SIG-M5 (cell line): Measurements from ENCODE around the gene CDC42EP1.
"Not testable (repeated sequence)": the region's sequence is repeated elsewhere in the genome, so short reads cannot be mapped to it uniquely, and the experiment has no call there.

Source experiments
- DNase-seq: peaks from one replicate; lab custom pipeline; 2025; lab: John Stamatoyannopoulos, UW

CDC42EP1 gene

DNA sequence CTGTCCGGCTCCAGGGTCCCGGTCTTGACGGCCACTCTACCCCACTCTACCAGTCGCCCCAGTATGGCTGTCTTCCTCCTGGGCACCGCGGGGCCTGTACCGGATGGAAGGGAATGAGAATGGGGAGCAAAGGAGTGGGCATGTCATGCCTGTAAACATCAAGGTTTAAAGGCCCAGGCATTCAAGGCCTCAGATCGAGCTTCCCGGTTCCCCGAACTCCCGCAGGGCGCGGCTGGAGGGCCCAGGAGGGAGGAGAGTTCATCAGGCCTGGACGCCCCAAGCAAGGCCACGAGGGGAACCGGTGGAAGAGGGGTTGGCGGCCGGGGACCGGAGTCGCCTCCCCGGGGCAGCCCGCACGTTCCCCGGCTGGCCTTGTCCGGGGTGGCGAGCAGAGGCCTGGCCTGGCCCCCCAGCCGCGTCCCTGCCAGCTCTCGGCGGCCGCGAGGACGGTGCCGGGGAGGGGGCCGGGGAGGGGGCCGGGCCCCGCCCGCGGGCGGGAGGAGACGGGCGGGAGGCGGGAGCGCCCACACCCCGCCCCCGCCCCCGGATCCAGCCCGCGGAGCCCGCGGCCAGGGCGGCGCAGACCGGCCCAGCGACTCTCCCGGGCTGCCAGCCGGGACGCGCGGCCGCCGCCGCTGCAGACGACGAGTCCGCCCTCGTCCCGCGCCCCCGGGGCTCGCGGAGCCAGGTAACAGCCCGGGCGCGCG, at the start of gene CDC42EP1:
Gene CDC42EP1 (plus strand): TSS at position 580 of the 707 bp plus-strand sequence. CDS start 5,870 bp downstream, outside the sequence.
- no peak for DNase-seq

GRCh38 chr22:37511395-37512104, 48.7 kb upstream of the CDC42EP1 start:
- DNase-seq: no peak

- DNase-seq: no peak
Observed at GRCh38 chr22:37514526-37515051, 45.7 kb upstream of the CDC42EP1 start.

GRCh38 chr22:37515901-37516300, 44.4 kb upstream of the CDC42EP1 start:
- no peak for DNase-seq

DNA sequence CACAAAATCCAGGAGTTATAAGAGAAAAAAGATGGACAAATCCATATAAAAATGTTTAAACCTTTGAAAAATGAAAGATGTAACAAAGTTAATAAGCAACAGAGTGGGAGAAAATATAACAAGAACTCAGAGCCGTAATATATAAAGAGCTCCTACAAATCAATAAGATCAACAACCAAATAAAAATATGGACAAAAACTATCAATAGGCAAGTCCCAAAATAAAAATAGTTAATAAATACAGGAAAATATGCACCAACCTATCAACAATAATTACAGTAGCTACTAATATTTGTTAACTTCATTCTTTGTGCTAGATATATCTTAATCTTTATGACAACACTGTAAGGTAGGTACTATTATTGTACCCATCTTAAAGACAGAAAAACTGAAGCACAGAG, 43.8 kb upstream of the CDC42EP1 start:
- no peak for DNase-seq

DNA sequence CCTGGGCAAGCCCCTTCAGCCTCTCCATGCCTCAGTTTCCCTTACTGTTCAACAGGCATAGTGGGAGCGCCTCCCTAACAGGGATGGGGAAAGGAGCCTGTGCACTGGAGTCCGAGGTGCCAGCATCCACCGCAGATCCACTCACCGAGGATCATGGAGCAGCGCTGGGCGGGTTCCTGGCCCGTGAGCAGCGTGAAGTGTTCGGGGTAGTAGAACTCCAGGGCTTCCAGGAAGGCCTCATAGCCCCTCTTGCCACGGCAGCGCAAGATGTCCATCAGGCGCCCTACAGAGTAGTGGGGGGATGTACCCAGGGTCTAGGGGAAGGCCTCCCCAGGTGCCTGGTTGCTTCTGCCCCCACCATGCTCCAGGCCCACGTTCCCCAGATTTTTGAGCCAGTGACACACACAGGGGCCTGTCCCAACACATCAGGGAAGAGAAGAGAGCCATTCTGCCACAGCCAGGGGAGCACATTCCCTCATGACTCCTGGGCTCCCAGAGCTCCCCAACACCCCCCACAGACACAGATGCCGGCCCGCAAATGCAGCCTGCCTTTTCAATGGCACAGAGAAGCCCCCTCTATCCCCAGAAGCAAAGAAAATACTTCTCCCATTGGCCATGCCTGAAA, 42.3 kb upstream of the CDC42EP1 start:
- DNase-seq: no peak

GRCh38 chr22:37518509-37519267, 41.6 kb upstream of the CDC42EP1 start:
- DNase-seq: no peak

GRCh38 chr22:37519268-37520195, 40.7 kb upstream of the CDC42EP1 start, which contains the start of gene CARD10:
Gene CARD10, minus strand, starts transcription at chr22:37519415. Its CDS starts 215 bp downstream, at chr22:37519200.
- DNase-seq: no peak

GRCh38 chr22:37520776-37521191, 39.5 kb upstream of the CDC42EP1 start:
- DNase-seq: no peak

DNA sequence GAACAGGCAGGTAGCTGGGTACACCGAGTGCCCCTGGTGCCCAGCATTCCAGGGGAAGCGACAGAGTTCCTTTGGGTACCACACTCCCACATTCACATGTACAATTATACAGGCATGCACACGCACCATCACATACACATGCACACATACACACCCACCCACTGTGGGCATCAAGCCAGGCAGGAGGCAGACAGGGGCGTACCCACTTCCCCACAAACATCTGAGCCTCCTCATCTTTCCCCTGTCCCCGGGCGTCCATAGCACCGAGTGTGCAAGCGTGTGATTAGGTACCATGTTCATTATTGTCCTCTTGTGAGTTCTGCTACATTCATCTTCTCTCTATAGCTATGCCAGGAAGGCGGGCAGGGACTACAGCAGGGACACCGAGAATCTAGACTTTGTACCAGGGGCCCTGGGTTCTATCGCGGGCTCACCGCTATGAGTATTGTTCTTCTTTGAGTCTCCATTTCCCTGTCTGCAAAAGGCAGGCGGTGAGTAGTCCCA, 39.0 kb upstream of the CDC42EP1 start:
- no peak for DNase-seq

DNA sequence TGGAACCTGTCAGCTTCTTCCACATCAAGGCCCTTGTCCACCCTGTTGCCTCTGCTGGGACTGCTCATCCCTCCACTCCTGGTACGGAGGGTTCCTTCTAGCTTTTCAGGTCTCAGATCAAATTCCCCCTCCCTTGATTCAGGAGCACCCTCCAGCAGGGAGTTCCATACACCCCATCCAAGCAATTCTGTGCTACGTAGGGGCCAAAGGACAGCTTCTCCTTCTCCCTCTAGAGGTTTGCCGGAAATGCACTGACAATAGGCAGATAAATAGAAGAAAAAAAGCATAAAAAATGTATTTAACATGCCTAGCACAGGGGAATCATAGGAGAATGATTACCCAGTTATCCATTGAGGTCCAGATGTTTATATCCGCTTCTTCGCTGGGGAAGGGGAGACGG, 37.8 kb upstream of the CDC42EP1 start:
- no peak for DNase-seq

- DNase-seq: no peak
Observed at GRCh38 chr22:37525073-37525745, 35.1 kb upstream of the CDC42EP1 start.

DNA sequence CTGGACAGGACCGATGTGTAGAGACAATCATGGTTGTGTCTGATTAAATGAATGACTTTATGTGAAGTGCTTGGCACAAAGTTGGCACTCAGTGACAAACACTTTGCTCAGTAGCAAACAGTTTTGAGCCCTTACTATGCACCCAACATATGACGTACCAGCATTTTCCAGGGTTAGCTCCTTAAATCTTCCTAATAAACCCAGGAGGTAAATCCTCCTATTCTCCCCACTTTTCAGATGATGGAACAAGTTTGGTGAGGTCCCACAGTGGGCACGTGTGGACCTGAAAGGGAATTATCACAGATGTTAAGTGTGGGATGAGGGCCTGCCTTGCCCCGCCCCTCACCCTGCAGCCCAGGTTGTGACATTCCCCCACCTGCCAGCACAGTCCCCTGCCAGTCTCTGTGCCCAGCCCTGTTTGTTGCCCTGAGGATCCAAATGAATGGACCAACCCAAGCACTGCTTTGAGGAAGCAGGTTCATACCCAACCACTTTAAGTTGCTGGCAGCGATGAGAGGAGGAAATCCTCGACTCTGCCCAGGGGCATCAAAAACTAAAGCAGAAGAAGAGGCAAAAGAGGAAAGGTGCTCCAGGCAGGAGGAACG, 34.4 kb upstream of the CDC42EP1 start:
- DNase-seq: no peak

- no peak for DNase-seq
Observed at GRCh38 chr22:37526376-37526775, 33.9 kb upstream of the CDC42EP1 start.

DNA sequence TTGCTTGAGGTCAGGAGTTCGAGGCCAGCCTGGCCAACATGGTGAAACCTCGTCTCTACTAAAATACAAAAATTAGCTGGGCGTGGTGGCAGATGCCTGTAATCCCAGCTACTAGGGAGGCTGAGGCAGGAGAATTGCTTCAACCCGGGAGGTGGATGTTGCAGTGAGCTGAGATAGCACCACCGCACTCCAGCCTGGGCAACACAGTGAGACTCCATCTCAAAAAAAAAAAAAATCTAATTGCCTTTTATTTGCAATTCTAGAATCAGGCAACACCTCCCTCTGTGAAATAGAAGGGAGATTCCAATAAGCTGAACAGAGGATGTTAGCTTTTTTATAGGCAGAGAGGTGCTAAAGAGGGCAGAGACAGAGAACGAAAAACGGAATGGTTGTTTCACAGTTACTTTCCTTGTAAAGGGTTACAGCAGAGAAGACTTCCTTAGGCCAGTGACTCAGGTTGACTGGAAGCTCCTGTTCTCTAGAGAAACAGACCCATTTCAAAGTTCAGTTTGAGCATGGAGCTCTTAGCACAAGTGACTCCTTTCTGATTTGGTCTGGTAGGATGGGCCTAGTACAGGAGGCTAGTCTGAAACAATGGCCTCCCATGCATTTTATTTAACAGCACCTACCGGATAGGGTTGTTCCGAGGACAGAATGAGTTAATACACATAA, 33.1 kb upstream of the CDC42EP1 start:
- DNase-seq: not testable (repeated sequence)

DNA sequence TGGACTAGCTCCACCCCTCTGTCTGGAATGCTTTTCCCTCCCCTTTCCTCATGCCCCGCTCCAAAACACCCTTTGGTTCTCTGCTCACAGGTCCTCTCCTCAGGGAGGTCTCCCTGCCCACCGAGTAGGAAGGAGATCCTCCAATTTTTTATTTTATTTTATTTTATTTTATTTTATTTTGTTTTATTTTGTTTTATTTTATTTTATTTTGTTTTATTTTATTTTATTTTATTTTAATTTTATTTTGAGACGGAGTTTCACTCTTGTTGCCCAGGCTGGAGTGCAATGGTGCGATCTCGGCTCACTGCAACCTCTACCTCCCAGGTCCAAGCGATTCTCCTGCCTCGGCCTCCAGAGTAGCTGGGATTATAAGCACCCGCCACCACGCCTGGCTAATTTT, 32.3 kb upstream of the CDC42EP1 start:
- not testable (repeated sequence) for DNase-seq

DNA sequence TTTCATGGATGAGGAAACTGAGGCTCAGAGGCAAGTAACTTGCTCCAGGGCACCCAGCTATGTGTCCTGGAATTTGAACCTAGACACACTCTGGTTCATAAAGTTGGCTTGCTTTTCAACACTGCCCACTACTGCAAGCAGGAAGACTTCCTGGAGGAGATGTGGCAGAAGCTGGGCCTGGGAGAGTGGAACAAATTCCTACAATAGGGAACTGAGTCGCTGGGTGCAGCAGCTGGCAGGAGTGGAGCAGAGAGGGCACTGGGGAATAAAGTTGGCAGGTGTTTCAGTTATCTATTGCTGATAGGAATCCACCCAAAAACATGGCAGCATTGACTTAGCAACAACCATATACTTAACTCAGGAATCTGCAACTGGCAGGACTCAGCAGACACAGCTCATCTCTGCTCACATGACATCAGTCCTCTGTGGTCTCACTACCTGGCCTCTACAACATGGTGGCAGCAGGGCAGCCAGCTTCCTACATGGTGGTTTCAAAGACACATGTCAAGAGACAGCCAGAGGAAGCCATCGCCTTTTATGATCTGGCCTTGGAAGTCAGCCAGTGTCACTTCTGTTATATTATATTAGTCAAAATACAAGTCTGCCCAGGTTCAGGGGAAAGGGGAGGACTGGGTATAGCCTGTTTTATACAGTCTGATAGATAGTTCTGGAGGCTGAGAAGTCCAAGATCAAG, 30.5 kb upstream of the CDC42EP1 start:
- DNase-seq: no peak

DNA sequence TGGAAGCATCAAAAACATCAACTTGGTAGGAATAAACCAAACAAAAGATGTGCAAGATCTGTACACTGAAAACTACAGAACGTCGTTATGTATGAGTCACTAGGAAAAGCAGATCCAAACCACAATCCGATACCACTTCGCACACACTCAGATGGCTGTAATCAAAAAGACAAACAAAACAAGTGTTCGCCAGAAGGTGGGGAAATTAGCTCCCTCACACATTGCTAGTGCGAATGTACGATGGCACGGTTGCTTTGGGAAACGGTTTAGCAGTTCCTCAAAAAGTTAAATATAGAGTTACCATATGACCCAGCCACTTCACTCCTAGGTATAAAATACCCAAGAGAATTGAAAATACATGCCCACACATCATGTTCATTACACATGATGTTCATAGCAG, 26.3 kb upstream of the CDC42EP1 start:
- DNase-seq: no peak
